ENCODE data around the gene FYN. TPM values are rescaled to one million over a fixed set of nuclear protein-coding genes. Genes with fewer than 3 reads are reported as not detected.

The FYN gene
- total and polyA plus RNA-seq, 2 experiments from 2014 or later = 95.7 to 104 TPM

DNA sequence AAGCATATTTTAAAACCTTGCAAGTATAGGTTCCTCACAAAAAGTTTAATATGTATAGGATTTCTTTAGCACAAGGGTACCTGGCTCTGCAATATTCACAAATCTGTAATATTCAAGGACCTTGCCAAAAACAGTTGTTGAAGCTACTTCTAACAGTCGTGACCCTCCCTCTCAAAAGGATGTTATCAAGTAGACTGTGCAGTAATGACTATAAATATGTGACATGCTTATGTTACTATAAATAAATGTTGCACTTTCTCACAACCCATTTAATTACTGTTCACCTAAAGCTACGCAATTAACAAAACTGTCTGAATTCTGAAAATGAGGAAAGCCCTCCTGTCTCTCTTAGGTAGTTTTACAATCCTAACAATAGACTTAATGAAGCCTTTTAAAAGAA lies 41.8 kb downstream of the FYN start:
- no peak for DNase-seq (ENCODE audit: low read depth in 1 of 2, low spot score in 1 of 2)
- TF ChIP-seq, protein P1, sequence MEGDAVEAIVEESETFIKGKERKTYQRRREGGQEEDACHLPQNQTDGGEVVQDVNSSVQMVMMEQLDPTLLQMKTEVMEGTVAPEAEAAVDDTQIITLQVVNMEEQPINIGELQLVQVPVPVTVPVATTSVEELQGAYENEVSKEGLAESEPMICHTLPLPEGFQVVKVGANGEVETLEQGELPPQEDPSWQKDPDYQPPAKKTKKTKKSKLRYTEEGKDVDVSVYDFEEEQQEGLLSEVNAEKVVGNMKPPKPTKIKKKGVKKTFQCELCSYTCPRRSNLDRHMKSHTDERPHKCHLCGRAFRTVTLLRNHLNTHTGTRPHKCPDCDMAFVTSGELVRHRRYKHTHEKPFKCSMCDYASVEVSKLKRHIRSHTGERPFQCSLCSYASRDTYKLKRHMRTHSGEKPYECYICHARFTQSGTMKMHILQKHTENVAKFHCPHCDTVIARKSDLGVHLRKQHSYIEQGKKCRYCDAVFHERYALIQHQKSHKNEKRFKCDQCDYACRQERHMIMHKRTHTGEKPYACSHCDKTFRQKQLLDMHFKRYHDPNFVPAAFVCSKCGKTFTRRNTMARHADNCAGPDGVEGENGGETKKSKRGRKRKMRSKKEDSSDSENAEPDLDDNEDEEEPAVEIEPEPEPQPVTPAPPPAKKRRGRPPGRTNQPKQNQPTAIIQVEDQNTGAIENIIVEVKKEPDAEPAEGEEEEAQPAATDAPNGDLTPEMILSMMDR (IDR thresholded peaks at IDR 0.05; ENCODE audit: low read depth, low read length) = no peak
- H3K4me1 ChIP-seq (ENCODE audit: low read depth) = peaks cover 31% of the 10 kb centered on the region
- H3K27me3 ChIP-seq = no peaks in the 10 kb centered on the region
- no peak overlapping the region for H3K4me3 ChIP-seq
- no peaks in the 10 kb centered on the region for H3K36me3 ChIP-seq
- H3K27ac ChIP-seq = no peak overlapping the region
- no peaks in the 10 kb centered on the region for H3K9me3 ChIP-seq (ENCODE audit: low read depth)

DNA sequence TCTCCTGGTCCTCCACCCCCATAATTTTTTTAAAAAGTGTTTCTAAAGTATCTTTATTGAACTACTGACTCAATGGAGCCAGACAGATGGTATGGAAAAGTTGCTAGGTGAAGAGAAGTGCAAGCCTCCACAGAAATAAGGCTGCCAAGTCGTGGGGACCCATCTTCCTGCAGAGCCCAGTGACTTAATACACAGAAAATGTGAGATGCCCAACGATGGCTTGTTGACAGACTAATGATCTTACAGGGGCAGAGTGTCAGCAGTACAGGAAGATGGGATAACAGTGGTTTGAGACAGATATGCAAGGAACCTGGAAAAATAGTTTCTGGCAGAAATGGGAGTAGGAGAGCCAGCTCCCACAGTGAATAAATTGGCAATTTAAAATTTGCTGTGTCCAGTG lies 43.3 kb downstream of the FYN start:
- no peak overlapping the region for H3K4me3 ChIP-seq
- H3K27me3 ChIP-seq = no peaks in the 10 kb centered on the region
- H3K36me3 ChIP-seq = no peaks in the 10 kb centered on the region
- H3K27ac ChIP-seq = no peak overlapping the region
- H3K4me1 ChIP-seq (ENCODE audit: low read depth) = peaks cover 22% of the 10 kb centered on the region
- TF ChIP-seq, protein P1 (IDR thresholded peaks at IDR 0.05; ENCODE audit: low read depth, low read length) = no peak
- no peaks in the 10 kb centered on the region for H3K9me3 ChIP-seq (ENCODE audit: low read depth)
- no peak for DNase-seq (ENCODE audit: low read depth in 1 of 2, low spot score in 1 of 2)

DNA sequence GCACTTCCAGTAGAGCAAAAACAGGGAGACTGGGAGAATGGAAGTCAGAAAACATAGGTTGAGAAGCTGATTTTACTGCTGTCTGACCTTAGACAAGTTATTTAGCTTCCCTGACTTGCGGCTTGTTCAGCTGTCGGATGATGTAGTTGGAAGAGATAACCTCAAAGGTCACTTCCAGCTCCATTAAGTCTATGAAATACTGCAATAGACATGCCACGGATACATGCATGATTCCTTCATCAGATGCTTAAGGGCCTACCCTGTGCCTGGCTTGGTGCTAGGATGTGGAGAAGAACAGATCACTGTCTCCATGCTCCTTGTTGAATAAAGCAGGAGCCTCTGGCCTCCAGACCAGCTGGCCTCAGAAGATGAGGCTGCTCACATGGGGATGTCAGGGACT lies 43.7 kb downstream of the FYN start:
- DNase-seq (ENCODE audit: low read depth in 1 of 2, low spot score in 1 of 2) = no peak

DNA sequence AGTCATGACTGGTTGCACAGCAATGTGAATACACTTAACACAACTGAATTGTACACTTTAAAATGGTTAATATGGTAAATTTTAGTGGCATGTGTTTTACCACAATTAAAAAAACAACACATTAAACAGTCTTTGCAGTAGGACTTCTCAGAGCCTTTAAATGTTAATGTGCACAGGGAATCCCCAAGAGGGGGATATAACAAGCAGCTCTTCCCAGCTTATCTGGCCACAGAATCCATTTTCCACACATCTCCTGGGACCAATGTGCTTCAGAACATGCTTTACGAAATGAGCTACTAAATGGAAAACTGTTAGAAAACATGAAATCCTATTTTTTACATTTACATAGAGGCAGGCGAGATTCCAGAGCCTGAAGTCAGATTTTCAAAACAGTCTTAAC lies 44.4 kb downstream of the FYN start:
- H3K36me3 ChIP-seq = no peaks in the 10 kb centered on the region

More for the DNA sequence above, 43.7 kb downstream of the FYN start:
- H3K9me3 ChIP-seq (ENCODE audit: low read depth) = no peaks in the 10 kb centered on the region
- H3K4me3 ChIP-seq = no peak overlapping the region
- TF ChIP-seq, protein P1 (IDR thresholded peaks at IDR 0.05; ENCODE audit: low read depth, low read length) = no peak
- peaks cover 22% of the 10 kb centered on the region for H3K4me1 ChIP-seq (ENCODE audit: low read depth)
- no peaks in the 10 kb centered on the region for H3K27me3 ChIP-seq
- H3K27ac ChIP-seq = no peak overlapping the region
- no peaks in the 10 kb centered on the region for H3K36me3 ChIP-seq

DNA sequence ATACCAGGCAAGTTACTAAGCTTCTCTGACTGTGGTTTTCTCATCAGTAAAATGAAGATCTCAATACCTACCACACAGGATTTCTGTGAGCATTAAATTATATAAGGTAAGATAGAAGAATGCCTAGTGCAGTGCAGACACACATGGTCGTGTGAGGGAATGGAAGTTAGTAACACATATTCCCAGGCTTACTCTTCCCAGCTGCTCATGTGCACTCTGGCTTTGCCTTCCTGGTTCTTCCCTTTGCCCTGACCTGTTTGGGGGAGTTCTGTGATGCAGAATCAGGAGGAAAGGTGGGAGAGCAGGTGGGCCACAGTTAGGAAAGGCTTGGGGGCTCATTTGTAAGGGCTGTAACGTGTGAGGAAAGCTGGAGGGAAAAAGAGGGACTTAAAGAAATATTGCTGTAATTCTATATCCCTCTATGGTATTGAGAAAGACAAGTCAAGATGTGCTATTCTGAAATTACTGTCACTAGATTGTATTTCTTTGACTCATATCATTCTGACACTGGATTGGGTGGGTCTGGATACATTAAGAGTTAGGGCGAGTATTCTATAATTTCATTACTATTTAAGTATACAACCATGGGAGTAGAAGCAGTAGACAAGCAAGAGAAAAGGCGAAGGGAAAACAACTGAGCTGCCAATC lies 47.7 kb downstream of the FYN start:
- no peak for DNase-seq (ENCODE audit: low read depth in 1 of 2, low spot score in 1 of 2)
- H3K4me1 ChIP-seq (ENCODE audit: low read depth) = peaks cover 6% of the 10 kb centered on the region
- no peaks in the 10 kb centered on the region for H3K36me3 ChIP-seq
- H3K9me3 ChIP-seq (ENCODE audit: low read depth) = no peaks in the 10 kb centered on the region
- no peak overlapping the region for H3K27ac ChIP-seq
- H3K4me3 ChIP-seq = no peak overlapping the region
- no peaks in the 10 kb centered on the region for H3K27me3 ChIP-seq
- TF ChIP-seq, protein P1 (IDR thresholded peaks at IDR 0.05; ENCODE audit: low read depth, low read length) = no peak

More for the DNA sequence above, 44.4 kb downstream of the FYN start:
- no peak for DNase-seq (ENCODE audit: low read depth in 1 of 2, low spot score in 1 of 2)
- TF ChIP-seq, protein P1 (IDR thresholded peaks at IDR 0.05; ENCODE audit: low read depth, low read length) = no peak
- peaks cover 22% of the 10 kb centered on the region for H3K4me1 ChIP-seq (ENCODE audit: low read depth)
- no peaks in the 10 kb centered on the region for H3K9me3 ChIP-seq (ENCODE audit: low read depth)
- H3K27me3 ChIP-seq = no peaks in the 10 kb centered on the region
- no peak overlapping the region for H3K27ac ChIP-seq
- no peak overlapping the region for H3K4me3 ChIP-seq

Data from cardiac muscle cell (in vitro differentiated cells and primary cell).